ENCODE results near the gene CCDC91.
"Not testable (repeated sequence)": the region's sequence is repeated elsewhere in the genome, so short reads cannot be mapped to it uniquely, and the experiment has no call there.

Gene CCDC91

GRCh38 chr12:28178775-28179174, 11.5 kb upstream of the CCDC91 start:
- DNase-seq (ENCODE audit: extremely low spot score, insufficient read length, low read depth) (no peak), FAIRE-seq (no peak)

GRCh38 chr12:28180786-28181185, 9.5 kb upstream of the CCDC91 start:
- no peak for FAIRE-seq
- no peak for DNase-seq (ENCODE audit: extremely low spot score, insufficient read length, low read depth)

GRCh38 chr12:28184375-28184774, 5.9 kb upstream of the CCDC91 start:
- no peak for FAIRE-seq
- DNase-seq (ENCODE audit: extremely low spot score, insufficient read length, low read depth) = no peak

- no peak for FAIRE-seq
- DNase-seq (ENCODE audit: extremely low spot score, insufficient read length, low read depth) = no peak
These were observed 3.8 kb upstream of the CCDC91 start for GRCh38 chr12:28186500-28186899.

DNA sequence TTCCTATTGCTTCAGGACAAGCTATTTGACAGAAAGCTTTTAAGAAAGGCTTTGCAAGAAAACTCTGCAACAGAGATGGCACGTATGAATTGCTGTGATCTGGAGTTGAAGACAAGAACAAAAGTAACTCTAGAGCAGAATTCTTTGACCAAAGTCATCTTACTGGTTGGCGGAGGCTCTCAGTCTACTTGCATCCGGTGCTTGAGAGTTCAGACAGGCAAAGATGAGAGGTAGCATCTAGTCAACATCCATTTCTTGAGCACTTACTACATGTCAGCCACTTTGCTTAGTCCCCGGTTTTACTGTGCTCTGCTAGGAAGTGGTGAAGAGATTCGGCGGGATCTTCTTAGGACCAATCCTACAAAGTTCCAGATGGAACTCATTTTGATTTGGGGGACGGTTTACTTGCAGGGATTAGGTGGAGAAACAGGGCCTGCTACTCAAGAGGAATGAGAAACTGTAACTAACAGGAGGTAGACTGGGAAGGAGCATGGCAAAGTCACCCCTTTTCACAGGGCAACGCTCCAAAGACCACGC, 404 bp upstream of the CCDC91 start:
- FAIRE-seq (no peak), DNase-seq (ENCODE audit: extremely low spot score, insufficient read length, low read depth) (no peak)

- DNase-seq (ENCODE audit: extremely low spot score, insufficient read length, low read depth) = no peak
- no peak for FAIRE-seq
These were observed 1.1 kb downstream of the CCDC91 start for GRCh38 chr12:28191051-28192048.

GRCh38 chr12:28192125-28192524, 1.9 kb downstream of the CCDC91 start:
- DNase-seq (ENCODE audit: extremely low spot score, insufficient read length, low read depth) = no peak
- FAIRE-seq = no peak

DNA sequence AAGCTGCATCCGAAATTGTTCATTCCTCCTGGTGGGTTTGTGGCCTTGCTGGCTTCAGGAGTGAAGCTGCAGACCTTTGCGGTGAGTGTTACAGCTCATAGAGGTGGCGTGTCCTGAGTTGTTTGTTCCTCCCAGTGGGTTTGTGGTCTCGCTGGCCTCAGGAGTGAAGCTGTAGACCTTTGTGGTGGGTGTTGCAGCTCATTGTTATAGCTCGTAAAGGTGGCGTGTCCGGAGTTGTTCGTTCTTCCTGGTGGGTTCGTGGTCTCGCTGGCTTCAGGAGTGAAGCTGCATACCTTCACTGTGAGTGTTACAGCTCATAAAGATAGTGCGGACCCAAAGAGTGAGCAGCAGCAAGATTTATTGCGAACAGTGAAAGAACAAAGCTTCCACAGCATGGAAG, 4.4 kb downstream of the CCDC91 start:
- FAIRE-seq; DNase-seq (ENCODE audit: extremely low spot score, insufficient read length, low read depth): not testable (repeated sequence)

DNA sequence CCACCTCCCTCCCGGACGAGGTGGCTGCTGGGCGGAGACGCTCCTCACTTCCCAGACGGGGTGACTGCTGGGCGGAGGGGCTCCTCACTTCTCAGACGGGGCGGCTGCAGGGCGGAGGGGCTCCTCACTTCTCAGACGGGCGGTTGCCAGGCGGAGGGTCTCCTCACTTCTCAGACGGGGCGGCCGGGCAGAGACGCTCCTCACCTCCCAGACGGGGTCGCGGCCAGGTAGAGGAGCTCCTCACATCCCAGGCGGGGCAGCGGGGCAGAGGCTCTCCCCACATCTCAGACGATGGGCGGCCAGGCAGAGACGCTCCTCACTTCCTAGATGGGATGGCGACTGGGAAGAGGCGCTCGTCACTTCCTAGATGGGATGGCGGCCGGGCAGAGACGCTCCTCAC, 10.9 kb downstream of the CCDC91 start:
- not testable (repeated sequence) for DNase-seq (ENCODE audit: extremely low spot score, insufficient read length, low read depth); FAIRE-seq

GRCh38 chr12:28202374-28203130, 12.3 kb downstream of the CCDC91 start:
- FAIRE-seq (no peak), DNase-seq (ENCODE audit: extremely low spot score, insufficient read length, low read depth) (no peak)

- DNase-seq (ENCODE audit: extremely low spot score, insufficient read length, low read depth) = no peak
- FAIRE-seq = no peak
These were observed 19.5 kb downstream of the CCDC91 start for GRCh38 chr12:28209782-28210181.

- DNase-seq (ENCODE audit: extremely low spot score, insufficient read length, low read depth) = no peak
- no peak for FAIRE-seq
These were observed 21.9 kb downstream of the CCDC91 start for GRCh38 chr12:28212182-28212581.

- FAIRE-seq = no peak
- no peak for DNase-seq (ENCODE audit: extremely low spot score, insufficient read length, low read depth)
These were observed 24.8 kb downstream of the CCDC91 start for GRCh38 chr12:28215021-28215420.

DNA sequence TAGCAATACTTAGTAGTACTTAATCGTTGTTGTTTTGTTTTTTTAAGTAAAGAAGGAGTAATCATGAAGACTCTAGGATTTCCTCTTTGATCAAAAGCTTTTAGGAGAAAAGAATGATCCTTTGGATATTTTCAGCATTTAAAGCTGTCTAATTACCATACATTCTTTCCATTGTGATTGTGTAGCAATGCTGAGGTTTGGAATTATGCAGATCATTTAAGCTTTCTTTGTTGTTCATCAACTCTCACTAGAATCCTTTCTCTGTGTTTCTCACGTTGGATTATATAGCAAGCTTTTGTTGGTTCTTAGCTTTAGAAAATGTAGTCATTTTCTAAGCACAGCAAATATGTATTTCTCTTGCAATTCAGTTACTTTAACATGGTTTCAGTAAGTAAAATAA, 25.8 kb downstream of the CCDC91 start:
- FAIRE-seq = no peak

GRCh38 chr12:28217805-28218204, 27.5 kb downstream of the CCDC91 start:
- no peak for DNase-seq (ENCODE audit: extremely low spot score, insufficient read length, low read depth)
- FAIRE-seq = no peak

More for the DNA sequence above, 25.8 kb downstream of the CCDC91 start:
- no peak for DNase-seq (ENCODE audit: extremely low spot score, insufficient read length, low read depth)

- DNase-seq (ENCODE audit: extremely low spot score, insufficient read length, low read depth) (no peak), FAIRE-seq (no peak)
These were observed 28.6 kb downstream of the CCDC91 start for GRCh38 chr12:28218875-28219274.

- FAIRE-seq = no peak
- no peak for DNase-seq (ENCODE audit: extremely low spot score, insufficient read length, low read depth)
These were observed 29.6 kb downstream of the CCDC91 start for GRCh38 chr12:28219827-28220226.

- DNase-seq (ENCODE audit: extremely low spot score, insufficient read length, low read depth) (no peak), FAIRE-seq (no peak)
These were observed 31.9 kb downstream of the CCDC91 start for GRCh38 chr12:28222081-28222700.

- FAIRE-seq (peak; percentile 77), DNase-seq (ENCODE audit: extremely low spot score, insufficient read length, low read depth) (peak; percentile 11)
These were observed 32.8 kb downstream of the CCDC91 start for GRCh38 chr12:28223025-28223554.

GRCh38 chr12:28223858-28224257, 33.6 kb downstream of the CCDC91 start:
- peak; percentile 68 for FAIRE-seq
- no peak for DNase-seq (ENCODE audit: extremely low spot score, insufficient read length, low read depth)

Data from GM18507 (cell line).